Frontal cortex (tissue), 4 donors: ENCODE data around the gene PRAMEF5. TPM values are rescaled to one million over a fixed set of nuclear protein-coding genes. Genes with fewer than 3 reads are reported as not detected.
"Not testable (repeated sequence)": the region's sequence is repeated elsewhere in the genome, so short reads cannot be mapped to it uniquely, and the experiment has no call there.

Source experiments
- DNase-seq, 2 donors: peaks; one replicate each; pipeline ENCODE4 v3.0.0; 2012; ENCODE audit warnings: low spot score in 2 of 2
- FAIRE-seq: peaks from 2 replicates; lab custom pipeline; 2012; peaks lifted over from hg19 to GRCh38; lab: Jason Lieb, UNC
- small RNA-seq: library from RNA; depleted of rRNA; stranded (forward); fragments of <200 nt; gene quantifications from one replicate; pipeline ENCODE3, GENCODE V24; 2014
- total RNA-seq: library from RNA; depleted of rRNA; stranded (reverse); fragments of >200 nt; gene quantifications from one replicate; pipeline ENCODE4 v1.2.3, GENCODE V29; 2014
- donor health status: control.
- donor health status: control.
- donor health status: control.

The PRAMEF5 gene
- total RNA-seq, 1 donor from 2014 or later, result not detected

GRCh38 chr1:13247122-13247521 is 6.9 kb upstream of the PRAMEF5 start:
- FAIRE-seq, DNase-seq: not testable (repeated sequence)

- FAIRE-seq, DNase-seq: not testable (repeated sequence)
Observed at GRCh38 chr1:13265124-13265523, 11.1 kb downstream of the PRAMEF5 start.

GRCh38 chr1:13277016-13277415 is 23.0 kb downstream of the PRAMEF5 start:
- FAIRE-seq, DNase-seq: not testable (repeated sequence)

GRCh38 chr1:13279617-13280016 is 25.6 kb downstream of the PRAMEF5 start:
- not testable (repeated sequence) for DNase-seq
- FAIRE-seq, result peak; percentile 39

- DNase-seq, FAIRE-seq: not testable (repeated sequence)
Observed at GRCh38 chr1:13285037-13285436, 31.0 kb downstream of the PRAMEF5 start, which contains the start of gene PRAMEF8. PRAMEF8 (minus strand) TSS chr1:13285137; CDS start chr1:13284091, 1,046 bp downstream.

GRCh38 chr1:13289030-13289429 is 35.0 kb downstream of the PRAMEF5 start:
- not testable (repeated sequence) for FAIRE-seq, DNase-seq

GRCh38 chr1:13297216-13297931 is 43.4 kb downstream of the PRAMEF5 start:
- DNase-seq, FAIRE-seq: not testable (repeated sequence)

GRCh38 chr1:13298699-13299098 is 44.7 kb downstream of the PRAMEF5 start:
- FAIRE-seq, DNase-seq: not testable (repeated sequence)

- FAIRE-seq, DNase-seq: not testable (repeated sequence)
Observed at GRCh38 chr1:13302197-13302596, 48.2 kb downstream of the PRAMEF5 start.

- FAIRE-seq, DNase-seq: not testable (repeated sequence)
Observed at GRCh38 chr1:13303239-13303638, 49.2 kb downstream of the PRAMEF5 start, which contains the start of gene PRAMEF33. PRAMEF33 (plus strand) TSS chr1:13303539; CDS start chr1:13305955, 2,416 bp downstream.

Small RNA genes lying within 50 kb of the gene (small RNA-seq; reads per million reads assigned to genes)
- not detected for gene RNU6-771P

Other genes starting within 250 kb of the PRAMEF5 start
- gene PRAMEF27, start 197.6 kb upstream of the PRAMEF5 start, total RNA-seq, result not detected
- gene HNRNPCL3, start 193.4 kb upstream of the PRAMEF5 start, total RNA-seq, result not detected
- not detected for gene PRAMEF25, start 183.4 kb upstream of the PRAMEF5 start, total RNA-seq
- gene HNRNPCL2, start 137.3 kb upstream of the PRAMEF5 start, total RNA-seq, result not detected
- gene PRAMEF26, start 98.2 kb upstream of the PRAMEF5 start, total RNA-seq, result not detected
- gene HNRNPCL4, start 88.6 kb upstream of the PRAMEF5 start, total RNA-seq, result not detected
- not detected for gene PRAMEF9, start 82.3 kb upstream of the PRAMEF5 start, total RNA-seq
- gene PRAMEF13, start 52.8 kb upstream of the PRAMEF5 start, total RNA-seq, result not detected
- not detected for gene PRAMEF18, start 28.0 kb upstream of the PRAMEF5 start, total RNA-seq
- not detected for gene PRAMEF8, start 30.9 kb downstream of the PRAMEF5 start, total RNA-seq
- not detected for gene PRAMEF33, start 49.3 kb downstream of the PRAMEF5 start, total RNA-seq
- not detected for gene PRAMEF15, start 61.4 kb downstream of the PRAMEF5 start, total RNA-seq
- not detected for gene PRAMEF14, start 92.9 kb downstream of the PRAMEF5 start, total RNA-seq
- gene PRAMEF19, start 117.7 kb downstream of the PRAMEF5 start, total RNA-seq, result not detected
- gene PRAMEF17, start 135.4 kb downstream of the PRAMEF5 start, total RNA-seq, result not detected
- gene PRAMEF20, start 156.3 kb downstream of the PRAMEF5 start, total RNA-seq, result not detected